HG03558 (cell line): ENCODE results near the gene ZNRF4.
"Not testable (repeated sequence)": the region's sequence is repeated elsewhere in the genome, so short reads cannot be mapped to it uniquely, and the experiment has no call there.

Experiments
- ATAC-seq: cut with Tn5 transposase; IDR thresholded peaks from one replicate; pipeline ENCODE4 v1.9.1; 2021; ENCODE audit warnings: moderate number of reproducible peaks; ENCODE audit not compliant: unreplicated experiment; ENCODE audit errors: extremely low read depth

ZNRF4 gene

GRCh38 chr19:5455367-5456129 lies at the start of gene ZNRF4:
TSS of gene ZNRF4 (plus strand) at chr19:5455417. CDS start at chr19:5455492, 75 bp downstream.
- ATAC-seq = no peak

DNA sequence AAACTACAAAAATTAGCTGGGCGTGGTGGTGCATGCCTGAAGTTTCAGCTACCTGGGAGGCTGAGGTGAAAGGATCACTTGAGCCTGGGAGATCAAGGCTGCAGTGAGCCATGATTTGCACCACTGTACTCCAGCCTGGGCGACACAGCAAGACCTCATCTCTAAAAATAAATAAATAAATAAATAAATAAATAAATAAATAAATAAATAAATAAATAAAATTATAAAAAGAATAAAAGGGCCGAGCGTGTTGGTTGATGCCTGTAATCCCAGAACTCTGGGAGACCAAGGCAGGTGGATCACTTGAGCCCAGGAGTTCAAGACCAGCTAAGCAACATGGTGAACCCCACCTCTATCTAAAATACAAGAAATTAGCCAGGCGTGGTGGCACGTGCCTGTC lies 49.0 kb upstream of the ZNRF4 start:
- not testable (repeated sequence) for ATAC-seq

DNA sequence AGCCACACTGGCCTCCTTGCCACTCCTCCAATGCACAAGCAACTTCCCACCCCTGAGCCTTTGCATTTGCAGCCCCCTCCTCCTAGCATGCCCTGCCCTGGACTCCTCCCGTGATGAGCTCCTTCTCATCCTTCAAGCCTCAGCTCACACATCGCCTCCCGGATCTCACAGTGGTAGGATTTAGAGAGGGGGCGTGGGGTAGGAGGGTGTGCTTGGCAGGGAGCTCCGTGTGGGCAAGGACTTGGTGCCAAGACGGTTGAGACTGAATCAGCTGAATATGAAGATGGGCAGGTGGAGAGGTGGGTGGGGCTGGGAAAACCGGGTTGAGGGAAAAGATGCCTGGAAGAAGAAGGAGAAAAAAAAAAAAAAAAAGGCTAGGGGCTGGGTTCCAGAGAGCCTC lies 48.4 kb upstream of the ZNRF4 start:
- ATAC-seq = no peak

DNA sequence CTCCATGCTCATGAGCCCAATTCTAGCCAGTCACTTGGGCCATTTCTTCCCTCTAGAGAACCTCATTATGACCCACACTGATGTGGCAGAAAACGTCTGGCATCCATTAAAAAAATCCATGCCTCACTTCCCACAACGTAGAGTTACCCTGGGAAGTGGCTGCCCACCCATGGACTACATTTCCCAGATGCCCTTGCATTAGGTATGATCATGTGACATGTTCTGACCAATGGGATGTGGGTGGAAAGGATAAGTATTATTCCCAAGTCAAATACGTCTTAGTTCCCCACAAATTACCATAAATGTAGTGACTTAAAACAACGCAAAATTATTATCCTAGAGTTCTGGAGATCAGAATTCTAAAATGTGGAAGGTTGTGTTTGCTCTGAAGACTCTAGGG lies 47.9 kb upstream of the ZNRF4 start:
- ATAC-seq = no peak

- no peak for ATAC-seq
Measured at GRCh38 chr19:5417495-5418436, 37.5 kb upstream of the ZNRF4 start.

DNA sequence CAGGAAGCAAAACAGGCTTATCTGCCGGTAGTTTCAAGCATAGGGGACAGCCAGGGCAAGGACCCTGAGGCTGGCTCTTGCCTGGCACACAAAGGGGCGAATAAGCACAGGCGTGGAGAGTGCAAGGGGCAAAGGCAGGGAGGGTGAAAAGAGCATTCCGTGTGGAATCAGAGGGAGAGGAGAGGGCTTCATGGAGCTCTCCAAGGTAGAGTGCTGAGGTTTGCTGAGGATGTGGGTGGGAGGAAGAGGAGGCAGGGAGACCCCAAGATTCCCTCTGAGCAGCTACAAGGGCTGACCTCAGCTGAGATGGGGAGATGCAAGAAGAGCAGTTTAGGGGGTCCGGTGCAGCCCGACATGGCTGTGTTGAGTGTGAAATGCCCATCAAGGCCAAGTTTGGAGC lies 36.5 kb upstream of the ZNRF4 start:
- ATAC-seq = no peak

DNA sequence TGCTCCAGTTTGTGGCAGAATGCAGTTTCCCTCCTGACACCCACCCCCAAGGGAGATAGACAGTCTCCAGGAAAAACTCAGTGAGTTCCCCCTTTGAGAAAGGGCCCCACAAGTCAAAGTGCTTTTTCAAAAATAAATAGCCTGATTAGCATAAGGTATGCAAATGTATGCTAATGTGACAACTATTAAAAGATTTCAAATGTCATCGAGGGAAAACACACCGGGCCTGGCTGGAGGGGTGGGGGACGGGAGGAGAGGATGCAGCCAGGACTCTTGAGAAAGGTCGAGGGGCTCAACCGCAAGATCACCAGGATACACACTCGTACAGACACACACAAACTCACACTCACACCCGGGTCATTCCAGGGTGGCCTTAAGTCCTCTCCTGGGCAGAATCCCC lies 34.3 kb upstream of the ZNRF4 start:
- no peak for ATAC-seq

- ATAC-seq = no peak
Measured at GRCh38 chr19:5423567-5424125, 31.6 kb upstream of the ZNRF4 start.

DNA sequence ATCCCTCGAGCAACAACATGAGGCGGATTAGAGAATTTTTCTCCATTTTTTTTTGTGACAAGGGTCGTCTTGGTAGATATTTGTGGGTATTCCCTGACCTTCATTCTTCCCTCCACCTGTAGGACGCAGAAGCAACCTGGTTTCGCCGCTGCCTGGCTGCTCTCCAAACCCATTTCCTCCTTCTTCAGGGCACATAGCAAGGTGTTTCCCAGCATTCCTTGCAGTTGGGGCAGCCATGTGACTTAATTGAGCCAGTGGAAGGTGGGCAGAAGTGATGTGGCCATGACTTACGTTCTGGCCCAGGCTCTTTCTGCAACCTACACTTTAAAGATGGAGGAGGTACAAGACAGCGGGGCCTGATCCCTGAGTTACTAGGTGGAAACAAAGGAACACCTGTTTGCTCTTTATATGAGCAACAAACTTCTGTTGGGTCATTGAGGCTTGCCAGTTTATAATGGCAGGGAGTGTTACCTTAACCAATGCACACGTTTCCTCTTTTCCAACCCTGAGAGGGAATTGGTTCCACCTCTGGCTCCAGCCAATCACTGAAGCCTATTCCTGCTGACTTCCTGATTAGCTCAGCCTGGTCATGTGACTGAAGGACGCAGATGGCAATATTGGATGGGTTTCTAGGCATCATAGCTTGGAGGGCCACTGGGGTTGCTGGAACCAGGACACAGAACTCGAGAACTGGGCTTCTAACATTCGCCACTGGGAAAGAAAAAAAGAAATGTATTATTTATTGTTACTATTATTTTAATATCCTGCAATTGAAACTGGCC lies 30.8 kb upstream of the ZNRF4 start:
- ATAC-seq = no peak

DNA sequence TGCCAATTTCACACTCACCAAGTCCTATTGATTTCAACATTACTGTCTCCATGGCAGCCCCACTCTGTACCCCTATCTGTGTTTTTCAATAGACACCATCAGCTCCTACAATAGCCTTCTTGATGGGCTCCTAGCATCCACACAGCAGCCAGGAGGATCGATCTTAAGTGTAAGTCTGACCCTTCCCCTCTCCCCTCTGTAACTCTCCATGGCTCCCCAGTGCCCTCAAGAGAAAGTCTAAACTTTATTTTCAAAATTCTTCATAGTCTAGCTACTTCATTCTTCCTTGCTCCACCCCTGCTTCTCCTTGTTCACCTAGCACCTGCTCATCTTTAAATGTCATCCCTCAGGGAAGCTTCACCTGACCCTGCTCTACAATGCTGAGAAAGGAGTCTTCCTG lies 30.0 kb upstream of the ZNRF4 start:
- no peak for ATAC-seq

DNA sequence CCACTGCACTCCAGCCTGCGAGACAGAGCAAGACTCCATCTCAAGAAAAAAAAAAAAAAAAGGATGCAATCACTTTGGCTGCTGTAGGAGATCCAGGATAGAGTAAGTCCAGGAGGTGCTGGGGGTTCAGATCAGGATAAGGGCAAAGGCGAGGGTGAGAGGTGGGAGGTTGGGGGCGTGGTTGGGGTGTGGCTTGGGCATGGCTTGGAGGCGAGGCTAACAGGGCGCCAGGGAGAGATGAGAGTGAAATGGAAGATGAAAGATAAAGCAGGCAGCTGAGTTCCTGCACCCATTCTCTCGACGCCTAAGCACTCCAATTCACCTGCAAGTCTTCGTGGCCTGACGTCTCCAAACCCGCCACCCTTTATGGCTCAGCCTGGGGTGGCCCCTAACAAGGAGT lies 25.0 kb upstream of the ZNRF4 start:
- ATAC-seq = no peak

DNA sequence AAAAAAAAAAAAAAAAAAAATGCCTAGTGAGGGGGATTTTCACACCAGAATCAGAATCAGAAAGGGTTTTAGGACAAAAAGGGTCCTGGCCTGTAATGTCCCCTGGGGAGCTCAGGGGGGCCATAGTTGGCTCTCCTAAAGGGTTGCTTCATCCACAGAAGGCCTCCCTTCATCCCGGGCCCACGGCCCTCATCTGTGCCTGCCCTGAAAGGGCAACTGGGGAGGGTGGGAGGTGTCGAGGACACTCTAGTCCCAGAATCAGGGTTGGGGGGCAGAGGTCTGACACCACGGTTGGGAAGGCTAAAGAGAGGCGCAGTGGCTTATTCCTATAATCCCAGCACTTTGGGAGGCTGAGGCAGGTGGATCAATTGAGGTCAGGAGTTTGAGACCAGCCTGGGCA lies 22.5 kb upstream of the ZNRF4 start:
- no peak for ATAC-seq

DNA sequence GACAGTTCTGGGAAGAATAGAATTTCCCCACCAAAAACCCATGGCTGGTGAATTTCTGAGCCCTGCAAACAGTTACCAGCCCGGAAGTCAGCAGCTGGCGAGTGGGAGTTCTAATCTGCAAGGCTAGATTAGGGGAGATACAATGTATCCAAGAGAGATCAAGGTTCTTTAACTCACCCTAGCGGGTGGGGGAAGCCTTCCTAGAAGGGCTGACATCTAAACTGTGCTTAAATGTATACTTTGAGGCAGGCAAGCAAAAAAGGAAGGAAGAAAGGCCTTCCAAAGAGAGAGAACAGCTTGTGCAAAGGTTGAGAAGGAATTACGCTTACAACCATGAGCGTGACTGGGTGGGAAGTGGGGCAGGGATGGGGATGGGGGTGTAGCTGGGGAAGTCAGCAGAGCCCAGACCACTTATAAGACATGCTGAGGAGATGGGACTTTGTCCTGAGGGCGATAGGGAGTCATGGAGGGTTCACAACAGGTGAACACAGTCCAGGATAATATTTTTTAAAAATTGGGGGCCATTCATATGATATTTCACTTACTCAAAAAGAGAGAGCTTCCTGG lies 20.8 kb upstream of the ZNRF4 start:
- no peak for ATAC-seq

DNA sequence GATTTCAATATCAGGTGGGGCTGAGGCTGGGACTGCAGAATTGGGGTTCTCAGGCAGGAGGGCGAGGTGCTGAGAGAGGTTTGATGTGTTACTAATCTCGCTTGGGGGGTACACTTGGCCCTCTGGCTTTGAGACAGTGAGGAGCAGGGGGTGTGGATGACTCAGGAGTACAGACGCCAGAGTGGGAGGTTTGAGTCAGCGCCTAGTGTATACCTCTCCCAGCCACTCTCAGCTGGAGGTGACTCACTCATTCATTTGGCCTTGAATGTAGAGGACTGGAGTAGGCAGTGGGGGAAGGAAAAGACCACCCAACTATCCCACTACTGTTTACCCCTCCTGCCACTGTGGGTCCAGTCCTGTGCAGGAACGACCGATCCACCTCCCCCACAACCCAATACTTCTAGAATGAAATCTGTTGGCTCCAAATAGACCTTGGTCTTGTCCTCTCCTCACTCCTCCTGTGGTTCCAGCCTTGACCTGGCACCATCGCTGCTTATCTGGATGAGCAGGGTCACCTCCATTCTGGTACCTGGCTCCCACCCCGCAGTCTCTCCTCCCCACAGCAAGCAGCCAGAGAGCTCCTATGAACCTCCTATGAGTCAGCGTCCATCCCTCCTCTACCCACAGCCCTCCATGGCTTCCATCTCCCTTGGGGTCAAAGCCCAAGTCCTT lies 20.1 kb upstream of the ZNRF4 start:
- no peak for ATAC-seq

DNA sequence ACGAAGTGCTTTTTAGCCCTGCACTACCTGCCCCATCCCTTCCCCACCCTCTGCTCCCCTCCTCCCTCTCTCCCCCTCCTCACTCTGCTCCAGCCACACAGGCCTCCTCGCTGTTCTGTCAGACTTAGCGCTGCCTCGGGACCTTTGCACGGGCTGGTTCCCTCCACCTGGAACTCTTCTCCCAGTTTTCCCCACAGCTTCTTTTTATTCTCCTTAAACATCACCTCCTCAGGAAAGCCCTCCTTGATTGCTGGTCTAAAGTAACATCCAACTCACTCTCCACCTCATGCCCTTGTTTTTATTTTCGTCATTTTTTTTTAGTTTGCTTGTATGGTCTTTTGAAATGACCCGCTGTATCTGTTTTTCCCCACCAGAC lies 19.6 kb upstream of the ZNRF4 start:
- ATAC-seq = no peak

GRCh38 chr19:5436106-5436947 lies 18.9 kb upstream of the ZNRF4 start:
- no peak for ATAC-seq

DNA sequence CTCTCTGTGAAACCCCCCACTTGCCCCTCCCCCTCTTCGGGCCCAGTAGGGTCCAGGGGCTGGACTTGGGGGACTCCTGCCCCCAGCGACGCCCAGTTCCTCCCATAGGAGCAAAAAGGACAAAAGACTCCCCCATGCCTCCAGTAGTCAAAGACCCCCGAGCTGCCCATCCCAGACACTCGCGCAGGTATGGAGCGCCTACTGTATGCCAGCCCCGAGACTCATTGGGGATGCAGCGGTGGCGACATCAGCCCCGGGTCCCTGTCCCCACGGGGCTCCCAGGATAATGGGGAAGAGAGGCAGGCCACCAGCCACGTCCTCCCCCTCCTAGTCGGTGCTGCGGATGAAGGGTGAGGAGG lies 18.3 kb upstream of the ZNRF4 start:
- no peak for ATAC-seq

GRCh38 chr19:5438756-5439155 lies 16.5 kb upstream of the ZNRF4 start:
- ATAC-seq = not testable (repeated sequence)

GRCh38 chr19:5439452-5439851 lies 15.8 kb upstream of the ZNRF4 start:
- ATAC-seq = no peak
